Measurements from ENCODE around the gene LGALS9. TPM values are rescaled to one million over a fixed set of nuclear protein-coding genes. Genes with fewer than 3 reads are reported as not detected.
"Not testable (repeated sequence)": the region's sequence is repeated elsewhere in the genome, so short reads cannot be mapped to it uniquely, and the experiment has no call there.

LGALS9 gene
- total and polyA plus RNA-seq, 2 donors = 6.5 to 50.1 TPM

DNA sequence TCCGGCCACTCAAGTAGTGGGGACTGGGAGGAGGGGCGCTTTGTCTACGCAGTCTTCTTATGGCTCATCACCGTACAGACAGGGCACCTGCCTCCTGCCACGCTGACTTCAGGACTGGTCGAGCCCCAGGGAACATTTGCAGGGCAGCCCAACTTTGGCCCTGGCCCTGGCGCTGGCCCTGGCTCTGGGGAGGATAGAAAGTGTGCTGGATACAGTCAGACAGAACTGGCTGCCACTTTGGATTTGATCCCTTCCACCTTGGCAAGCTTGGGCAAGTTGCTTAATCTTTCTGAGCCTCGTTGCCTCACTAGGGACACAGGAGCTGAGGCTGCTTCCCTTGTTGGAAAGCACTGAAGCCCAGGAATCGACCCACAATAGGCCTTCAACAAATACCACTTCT, 13.6 kb downstream of the LGALS9 start:
- Histone ChIP-seq H3K4me1 (ENCODE audit: insufficient read depth) (no peaks in the 10 kb centered on the region), H3K4me3 (ENCODE audit: low read depth, low read length) (no peak overlapping the region), H3K36me3 (ENCODE audit: insufficient read depth) (no peaks in the 10 kb centered on the region), H3K27ac (ENCODE audit: low read depth) (no peak overlapping the region)
- WGBS = 88% methylated on average over 9 of the region's 9 CpGs
- no peak for DNase-seq (ENCODE audit: extremely low spot score)

- H3K27ac ChIP-seq (ENCODE audit: low read depth); DNase-seq (ENCODE audit: extremely low spot score); H3K4me3 ChIP-seq (ENCODE audit: low read depth, low read length); H3K36me3 ChIP-seq (ENCODE audit: insufficient read depth); H3K4me1 ChIP-seq (ENCODE audit: insufficient read depth): not testable (repeated sequence)
- WGBS = 79% methylated on average over 3 of the region's 10 CpGs
These were observed 14.6 kb downstream of the LGALS9 start for GRCh38 chr17:27645621-27646020.

DNA sequence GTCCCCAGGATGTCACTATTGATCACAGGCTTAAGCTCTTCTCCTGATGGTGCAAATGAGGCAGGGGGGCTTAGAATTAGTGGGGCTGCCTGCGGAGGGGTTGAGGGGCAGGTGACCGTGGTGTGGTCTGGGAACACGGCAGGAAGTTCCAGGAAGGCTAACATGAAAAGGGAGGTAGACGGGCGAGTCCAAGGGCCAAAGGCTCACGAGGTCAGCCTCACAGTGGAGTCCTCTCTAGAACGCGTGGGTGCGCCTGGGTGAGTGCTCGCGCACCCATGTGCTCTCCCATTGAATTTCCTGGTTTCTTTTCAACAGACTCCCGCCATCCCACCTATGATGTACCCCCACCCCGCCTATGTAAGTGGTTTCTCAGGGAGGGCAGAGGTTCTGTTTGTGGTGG, 15.2 kb downstream of the LGALS9 start:
- no peak for DNase-seq (ENCODE audit: extremely low spot score)
- Histone ChIP-seq H3K4me1 (ENCODE audit: insufficient read depth) (no peaks in the 10 kb centered on the region), H3K4me3 (ENCODE audit: low read depth, low read length) (no peak overlapping the region), H3K36me3 (ENCODE audit: insufficient read depth) (no peaks in the 10 kb centered on the region), H3K27ac (ENCODE audit: low read depth) (no peak overlapping the region)
- WGBS = 94% methylated on average over 13 of the region's 13 CpGs

- Histone ChIP-seq H3K4me3 (ENCODE audit: low read depth, low read length) (no peak overlapping the region), H3K4me1 (ENCODE audit: insufficient read depth) (no peaks in the 10 kb centered on the region), H3K27ac (ENCODE audit: low read depth) (no peak overlapping the region), H3K36me3 (ENCODE audit: insufficient read depth) (no peaks in the 10 kb centered on the region)
- DNase-seq (ENCODE audit: extremely low spot score) = no peak
- 79% methylated on average over 9 of the region's 9 CpGs for WGBS
These were observed 16.8 kb downstream of the LGALS9 start for GRCh38 chr17:27647765-27648164.

DNA sequence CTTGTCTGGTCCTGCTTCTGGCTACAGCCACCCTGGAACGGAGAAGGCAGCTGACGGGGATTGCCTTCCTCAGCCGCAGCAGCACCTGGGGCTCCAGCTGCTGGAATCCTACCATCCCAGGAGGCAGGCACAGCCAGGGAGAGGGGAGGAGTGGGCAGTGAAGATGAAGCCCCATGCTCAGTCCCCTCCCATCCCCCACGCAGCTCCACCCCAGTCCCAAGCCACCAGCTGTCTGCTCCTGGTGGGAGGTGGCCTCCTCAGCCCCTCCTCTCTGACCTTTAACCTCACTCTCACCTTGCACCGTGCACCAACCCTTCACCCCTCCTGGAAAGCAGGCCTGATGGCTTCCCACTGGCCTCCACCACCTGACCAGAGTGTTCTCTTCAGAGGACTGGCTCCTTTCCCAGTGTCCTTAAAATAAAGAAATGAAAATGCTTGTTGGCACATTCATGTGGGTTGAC, 18.2 kb downstream of the LGALS9 start:
- not testable (repeated sequence) for DNase-seq (ENCODE audit: extremely low spot score); H3K36me3 ChIP-seq (ENCODE audit: insufficient read depth); H3K4me3 ChIP-seq (ENCODE audit: low read depth, low read length); H3K4me1 ChIP-seq (ENCODE audit: insufficient read depth); H3K27ac ChIP-seq (ENCODE audit: low read depth)
- WGBS = 66% methylated on average over 5 of the region's 5 CpGs

- WGBS = 91% methylated on average over 16 of the region's 16 CpGs
- H3K4me1 ChIP-seq (ENCODE audit: insufficient read depth) = no peaks in the 10 kb centered on the region
- no peak overlapping the region for H3K27ac ChIP-seq (ENCODE audit: low read depth)
- no peaks in the 10 kb centered on the region for H3K36me3 ChIP-seq (ENCODE audit: insufficient read depth)
- H3K4me3 ChIP-seq (ENCODE audit: low read depth, low read length) = no peak overlapping the region
- no peak for DNase-seq (ENCODE audit: extremely low spot score)
These were observed 18.9 kb downstream of the LGALS9 start for GRCh38 chr17:27649929-27650328.

DNA sequence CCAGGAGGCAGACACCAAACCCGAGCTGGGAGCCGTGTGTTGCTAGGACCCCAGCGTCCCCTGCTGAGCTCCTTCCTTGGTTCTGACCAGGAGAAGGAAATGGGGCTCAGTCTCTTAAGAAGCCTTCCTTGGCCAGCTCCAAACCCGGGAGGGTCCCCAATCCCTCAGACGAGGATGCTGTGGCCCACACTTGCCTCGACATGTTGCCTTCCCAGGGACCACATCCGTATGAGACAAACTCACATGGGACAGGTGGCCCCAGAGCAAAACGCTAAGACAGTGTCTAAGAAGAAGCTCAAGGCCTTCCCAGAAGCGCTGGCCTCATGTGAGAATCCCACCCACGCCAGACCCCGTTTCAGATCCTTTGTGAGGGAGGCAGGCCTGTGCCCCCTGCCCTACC, 19.8 kb downstream of the LGALS9 start:
- 83% methylated on average over 11 of the region's 11 CpGs for WGBS
- no peak for DNase-seq (ENCODE audit: extremely low spot score)
- Histone ChIP-seq H3K4me1 (ENCODE audit: insufficient read depth) (no peaks in the 10 kb centered on the region), H3K27ac (ENCODE audit: low read depth) (no peak overlapping the region), H3K4me3 (ENCODE audit: low read depth, low read length) (no peak overlapping the region), H3K36me3 (ENCODE audit: insufficient read depth) (no peaks in the 10 kb centered on the region)

DNA sequence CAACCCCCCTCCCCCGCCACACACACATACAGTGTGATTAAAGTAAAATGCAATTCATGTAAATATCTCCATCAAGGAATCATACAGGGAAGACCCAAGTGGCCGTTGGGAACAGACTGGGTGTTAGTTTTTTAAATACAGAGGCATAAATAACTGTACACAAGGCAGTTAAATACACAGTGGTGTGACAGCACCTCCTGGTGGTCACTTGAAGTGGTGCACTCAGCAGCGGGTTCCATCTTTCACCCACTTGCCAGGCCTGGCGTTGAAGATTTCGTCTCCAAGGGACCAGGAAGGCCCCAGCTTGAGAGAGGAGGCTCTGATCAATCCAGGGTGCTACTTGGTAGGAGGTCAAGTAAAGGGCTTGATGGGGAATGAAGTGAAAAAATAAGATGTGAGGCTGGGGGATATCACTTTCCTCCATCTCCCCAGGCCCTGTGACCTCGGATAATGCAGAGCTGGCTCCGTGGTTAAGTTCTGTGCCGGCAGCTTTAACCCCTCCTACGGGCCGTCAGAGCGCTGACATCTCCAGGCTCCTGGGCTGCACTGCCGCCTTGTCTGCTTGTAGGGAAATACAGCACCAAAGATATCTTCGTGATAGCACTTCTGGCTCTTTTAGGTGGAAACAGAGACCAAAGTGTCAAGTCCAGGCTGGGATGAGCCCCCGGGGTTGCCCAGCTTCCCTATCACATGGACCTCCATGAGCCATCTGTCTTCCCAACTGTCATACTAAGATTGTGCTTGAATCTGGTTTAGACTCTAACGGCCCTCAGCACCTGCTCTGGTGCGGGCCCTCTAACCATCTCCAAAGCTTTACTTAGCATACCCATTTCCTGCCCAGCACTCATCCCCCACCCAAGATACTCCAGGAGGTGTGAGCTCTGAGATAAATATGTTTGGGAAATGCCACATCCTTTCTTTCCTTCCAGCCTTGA, 20.7 kb downstream of the LGALS9 start:
- no peak for DNase-seq (ENCODE audit: extremely low spot score)

DNA sequence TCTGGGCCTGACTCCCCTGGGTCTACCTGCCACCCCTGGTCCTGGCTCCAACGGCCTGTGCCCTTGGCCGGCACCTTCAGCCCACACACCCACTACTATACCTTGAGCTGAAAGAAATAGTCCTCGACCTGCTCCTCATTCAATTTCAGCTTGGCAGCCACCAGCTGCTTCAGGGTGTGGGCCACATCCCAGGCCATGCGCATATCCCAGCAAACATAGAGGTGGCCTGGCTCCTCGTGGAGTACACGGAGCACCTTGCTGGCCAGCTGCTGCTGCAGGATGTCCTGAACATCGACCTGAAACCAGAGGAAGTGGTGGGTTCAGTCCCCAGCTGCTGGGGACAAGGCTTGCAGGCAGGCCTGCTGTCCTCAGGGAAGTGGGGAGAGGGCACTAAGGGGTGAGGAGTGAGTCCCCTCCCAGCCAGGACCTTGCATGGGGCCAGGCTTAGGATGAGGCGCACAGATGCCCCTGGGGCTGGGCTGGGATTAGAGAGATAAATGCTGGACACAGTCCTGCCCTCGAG, 22.5 kb downstream of the LGALS9 start:
- WGBS = 78% methylated on average over 9 of the region's 9 CpGs
- H3K27ac ChIP-seq (ENCODE audit: low read depth); DNase-seq (ENCODE audit: extremely low spot score); H3K36me3 ChIP-seq (ENCODE audit: insufficient read depth); H3K4me3 ChIP-seq (ENCODE audit: low read depth, low read length); H3K4me1 ChIP-seq (ENCODE audit: insufficient read depth): not testable (repeated sequence)

More for the DNA sequence above, 20.7 kb downstream of the LGALS9 start:
- no peaks in the 10 kb centered on the region for H3K4me1 ChIP-seq (ENCODE audit: insufficient read depth)
- 43% methylated on average over 16 of the region's 16 CpGs for WGBS
- H3K27ac ChIP-seq (ENCODE audit: low read depth) = no peak overlapping the region
- H3K4me3 ChIP-seq (ENCODE audit: low read depth, low read length) = no peak overlapping the region
- H3K36me3 ChIP-seq (ENCODE audit: insufficient read depth) = no peaks in the 10 kb centered on the region

DNA sequence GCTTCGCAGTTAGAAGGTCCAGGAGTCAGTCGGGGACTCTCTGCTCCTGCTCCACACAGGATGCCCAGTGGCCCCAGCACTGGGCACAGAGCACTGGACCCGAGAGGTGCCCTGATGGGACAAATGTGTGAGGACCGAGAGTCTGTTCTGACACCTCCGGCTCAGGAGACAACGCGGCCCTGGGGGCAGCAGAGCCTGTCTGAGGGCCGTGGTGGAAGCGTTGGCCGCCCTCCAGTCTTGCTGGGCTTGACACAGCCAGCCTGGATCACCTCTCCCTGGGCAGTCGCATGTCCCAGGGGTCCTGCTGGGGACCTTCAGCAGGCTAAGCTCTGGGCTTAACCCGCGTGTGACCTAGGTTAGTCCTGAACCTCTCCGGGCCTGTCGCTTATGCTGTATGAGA, 23.1 kb downstream of the LGALS9 start:
- 88% methylated on average over 15 of the region's 15 CpGs for WGBS
- DNase-seq (ENCODE audit: extremely low spot score) = no peak
- Histone ChIP-seq H3K4me1 (ENCODE audit: insufficient read depth) (no peaks in the 10 kb centered on the region), H3K36me3 (ENCODE audit: insufficient read depth) (no peaks in the 10 kb centered on the region), H3K4me3 (ENCODE audit: low read depth, low read length) (no peak overlapping the region), H3K27ac (ENCODE audit: low read depth) (no peak overlapping the region)

DNA sequence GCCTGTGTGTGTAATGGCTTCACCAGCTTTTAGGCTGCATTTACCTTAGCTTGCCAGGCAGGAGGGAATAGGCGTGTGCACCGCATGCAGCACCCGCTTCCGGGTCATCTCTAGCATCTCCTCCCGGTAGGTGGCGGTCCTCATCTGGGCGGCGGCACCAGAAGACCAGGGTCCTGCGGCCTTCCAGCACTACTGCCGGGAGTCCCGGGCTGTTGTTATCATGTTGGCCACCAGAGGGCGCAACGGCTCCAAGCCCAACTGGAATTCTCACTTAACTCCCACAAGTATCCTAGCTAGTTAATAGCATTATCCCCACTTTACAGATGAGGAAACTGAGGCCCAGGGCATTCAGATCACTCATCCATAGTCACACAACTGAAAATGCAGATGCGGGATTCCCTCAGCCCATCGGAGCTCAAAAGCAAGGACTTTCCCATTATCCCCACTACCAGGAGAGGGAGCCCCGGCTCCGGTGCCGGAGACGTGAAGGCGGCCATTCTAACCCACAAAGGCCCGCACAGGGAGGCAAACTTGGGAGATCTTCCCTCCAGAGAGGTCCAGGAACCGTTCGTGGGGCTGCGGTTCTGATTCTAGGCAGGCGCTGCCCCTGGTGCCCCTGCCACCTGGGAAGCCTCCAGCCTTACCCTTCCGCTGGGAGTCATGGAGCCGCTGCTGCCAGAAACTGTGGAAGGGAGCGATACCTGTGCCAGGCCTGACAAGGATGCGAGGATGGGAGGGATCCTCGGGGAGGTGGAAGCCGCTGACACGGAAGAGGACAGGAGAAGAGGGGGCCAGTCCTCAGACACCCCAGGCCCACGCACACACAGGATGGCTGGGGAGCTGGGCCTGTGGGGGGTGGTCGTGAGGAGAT, 23.9 kb downstream of the LGALS9 start:
- no peak for DNase-seq (ENCODE audit: extremely low spot score)
- Histone ChIP-seq H3K4me1 (ENCODE audit: insufficient read depth) (no peaks in the 10 kb centered on the region), H3K4me3 (ENCODE audit: low read depth, low read length) (no peak overlapping the region), H3K27ac (ENCODE audit: low read depth) (no peak overlapping the region), H3K36me3 (ENCODE audit: insufficient read depth) (no peaks in the 10 kb centered on the region)
- WGBS = 48% methylated on average over 34 of the region's 34 CpGs

DNA sequence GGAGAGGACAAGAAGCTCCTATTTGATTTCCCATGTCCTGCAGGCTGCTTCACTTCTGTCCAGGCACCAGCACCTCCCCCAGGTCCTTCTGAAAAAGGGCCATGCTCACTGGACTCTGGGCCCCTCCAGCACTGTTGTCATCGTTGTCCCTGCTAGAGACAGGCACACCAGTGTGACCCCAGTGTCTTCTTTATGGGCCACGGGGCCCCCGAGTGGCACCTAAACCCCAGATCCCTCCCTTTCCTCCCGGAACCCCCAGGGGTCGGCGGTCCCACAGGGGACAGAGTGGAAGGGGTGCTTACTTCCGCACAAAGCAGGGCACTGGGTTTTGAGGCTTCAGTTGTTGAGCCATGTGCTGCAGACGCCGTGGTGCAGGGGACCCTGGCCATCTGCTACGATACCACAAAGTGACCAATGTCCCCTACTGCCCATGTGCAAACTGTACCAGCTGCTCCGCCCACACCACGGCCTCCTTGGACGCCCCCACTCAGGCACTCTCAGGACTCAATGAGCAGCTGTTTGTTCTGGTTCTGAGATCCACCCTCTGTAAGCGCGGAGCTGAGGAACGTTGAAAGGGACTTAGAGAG, 24.6 kb downstream of the LGALS9 start:
- not testable (repeated sequence) for H3K4me1 ChIP-seq (ENCODE audit: insufficient read depth); H3K36me3 ChIP-seq (ENCODE audit: insufficient read depth); H3K4me3 ChIP-seq (ENCODE audit: low read depth, low read length); H3K27ac ChIP-seq (ENCODE audit: low read depth); DNase-seq (ENCODE audit: extremely low spot score)
- 88% methylated on average over 16 of the region's 16 CpGs for WGBS

- not testable (repeated sequence) for DNase-seq (ENCODE audit: extremely low spot score); H3K27ac ChIP-seq (ENCODE audit: low read depth); H3K4me1 ChIP-seq (ENCODE audit: insufficient read depth); H3K36me3 ChIP-seq (ENCODE audit: insufficient read depth); H3K4me3 ChIP-seq (ENCODE audit: low read depth, low read length)
- 80% methylated on average over 8 of the region's 8 CpGs for WGBS
These were observed 25.6 kb downstream of the LGALS9 start for GRCh38 chr17:27656620-27657019.

All from urinary bladder (tissue), 4 donors.